HepG2 (cell line): ENCODE measurements around the gene GPR87. TPM values are rescaled to one million over a fixed set of nuclear protein-coding genes. Genes with fewer than 3 reads are reported as not detected.

Source experiments
- ATAC-seq: fragments of 200-7000 bp; cut with Tn5 transposase; 3 replicates; pipeline ENCODE4 v1.9.1; 2020; ENCODE audit warnings: mild to moderate bottlenecking, moderate library complexity
- BruUV-seq: library from RNA; stranded (reverse); fragments of 400-500 nt; replicated peaks from 2 replicates; lab custom pipeline; 2021; lab: Mats Ljungman, UMichigan
- CTCF ChIA-PET: fragments of 300-600 bp; formaldehyde crosslinking; extraction: SDS; loops from one replicate; lab custom pipeline; 2021; ENCODE audit warnings: low total read pairs, inconsistent platforms, low intra/inter-chr PET ratio; lab: Yijun Ruan, JAX
- POLR2A ChIA-PET: fragments of 350-600 bp; sonication (Branson Sonifier 250); formaldehyde crosslinking; loops from one replicate; lab custom pipeline; 2020; ENCODE audit warnings: antibody characterized with exemption, inconsistent platforms; lab: Yijun Ruan, JAX
- DNase-seq: peaks from one replicate; pipeline ENCODE4 v3.0.0-alpha.2; 2015; ENCODE audit warnings: low spot score
- FAIRE-seq: peaks from 3 replicates; lab custom pipeline; 2011; peaks lifted over from hg19 to GRCh38; lab: Jason Lieb, UNC
- H2AFZ ChIP-seq: one replicate; pipeline ENCODE4 v1.6.1; 2011; ENCODE audit warnings: low read length, inconsistent platforms
- H3K27ac ChIP-seq: fragments of 300-600 bp; 3 replicates; pipeline ENCODE4 v1.8.0; 2011; ENCODE audit warnings: mixed run types, mild to moderate bottlenecking, mixed read lengths, low read length, inconsistent platforms; ENCODE audit not compliant: insufficient read depth; ENCODE audit errors: extremely low read length
- H3K27me3 ChIP-seq, 2 experiments: fragments of 200-600 bp in 1 of 2; 2 replicates in 1 of 2; 3 replicates in 1 of 2; pipeline versions ENCODE4 v1.6.0 to v1.8.0; 2011; ENCODE audit warnings: low read length in 2 of 2, mild to moderate bottlenecking in 2 of 2, moderate library complexity in 2 of 2, inconsistent platforms in 1 of 2; ENCODE audit not compliant: insufficient read depth in 2 of 2, control insufficient read depth in 1 of 2
- H3K36me3 ChIP-seq, 2 experiments: fragments of 200-600 bp in 1 of 2; replicated peaks in 1 of 2; 2 replicates in 1 of 2; 3 replicates in 1 of 2; pipeline versions ENCODE4 v1.5.1 to v1.8.0; 2011; ENCODE audit warnings: low read length in 2 of 2, inconsistent platforms in 1 of 2; ENCODE audit not compliant: insufficient read depth in 2 of 2, control insufficient read depth in 1 of 2
- H3K4me1 ChIP-seq: 2 replicates; pipeline ENCODE4 v1.5.1; 2012; ENCODE audit warnings: low read length, inconsistent platforms; ENCODE audit not compliant: insufficient read depth
- H3K4me2 ChIP-seq: 2 replicates; pipeline ENCODE4 v1.6.0; 2011; ENCODE audit warnings: low read depth, low read length, inconsistent platforms
- H3K4me3 ChIP-seq, 3 experiments: fragments of 200-600 bp in 1 of 3; sonication (generic), shearing (Covaris generic) in 1 of 3; replicated peaks in 1 of 3; 2 replicates each; pipeline ENCODE4 v1.5.1; 2011 to 2016; ENCODE audit warnings: low read length in 3 of 3, inconsistent platforms in 2 of 3, low read depth in 2 of 3, mild to moderate bottlenecking in 2 of 3, control low read depth in 1 of 3, mixed read lengths in 1 of 3; ENCODE audit not compliant: insufficient read depth in 1 of 3
- H3K79me2 ChIP-seq: one replicate; pipeline ENCODE4 v1.6.1; 2011; ENCODE audit warnings: low read length, inconsistent platforms; ENCODE audit not compliant: insufficient read depth
- H3K9ac ChIP-seq: 2 replicates; pipeline ENCODE4 v1.6.0; 2011; ENCODE audit warnings: mild to moderate bottlenecking, low read depth, low read length, inconsistent platforms; ENCODE audit not compliant: insufficient read depth
- H3K9me3 ChIP-seq: 2 replicates; pipeline ENCODE4 v1.5.1; 2012; ENCODE audit warnings: mild to moderate bottlenecking, low read length
- H4K20me1 ChIP-seq: 2 replicates; pipeline ENCODE4 v1.6.0; 2011; ENCODE audit warnings: inconsistent platforms, mild to moderate bottlenecking, low read length, moderate library complexity; ENCODE audit not compliant: insufficient read depth
- CBX5 ChIP-seq: sonication (generic); formaldehyde crosslinking; IDR thresholded peaks from 2 replicates; pipeline ENCODE4 v1.4.0; 2020; ENCODE audit warnings: missing genetic modification reagents, borderline replicate concordance
- DNMT1 ChIP-seq: sonication (generic); formaldehyde crosslinking; IDR thresholded peaks from 2 replicates; pipeline ENCODE4 v1.5.1; 2020; ENCODE audit warnings: mild to moderate bottlenecking, missing genetic modification reagents
- HNF1B ChIP-seq: sonication (generic); formaldehyde crosslinking; IDR thresholded peaks from 2 replicates; pipeline ENCODE4 v1.5.1; 2020; ENCODE audit warnings: mild to moderate bottlenecking, moderate library complexity, missing genetic modification reagents
- JUN ChIP-seq: sonication (generic); formaldehyde crosslinking; IDR thresholded peaks from 2 replicates; pipeline ENCODE4 v1.4.0; 2020; ENCODE audit warnings: mild to moderate bottlenecking, missing genetic modification reagents
- PRMT3 ChIP-seq: sonication (generic); formaldehyde crosslinking; IDR thresholded peaks from 2 replicates; pipeline ENCODE4 v1.8.1; 2022; ENCODE audit warnings: low read depth, mild to moderate bottlenecking, moderate library complexity, missing genetic modification reagents, borderline replicate concordance
- PRPF4 ChIP-seq: fragments of 200-400 bp; formaldehyde crosslinking; IDR thresholded peaks from 2 replicates; pipeline ENCODE4 v1.6.1; 2016; ENCODE audit warnings: low read length, low read depth; ENCODE audit not compliant: poor library complexity, severe bottlenecking
- SNAI1 ChIP-seq: sonication (generic); formaldehyde crosslinking; IDR thresholded peaks from 2 replicates; pipeline ENCODE4 v1.5.0; 2020; ENCODE audit warnings: mild to moderate bottlenecking, missing genetic modification reagents, borderline replicate concordance
- TAF1 ChIP-seq: sonication (generic); formaldehyde crosslinking; IDR thresholded peaks from 2 replicates; pipeline ENCODE4 v1.4.0; 2020; ENCODE audit warnings: missing genetic modification reagents
- ZBTB42 ChIP-seq: sonication (generic); formaldehyde crosslinking; IDR thresholded peaks from 2 replicates; pipeline ENCODE4 v1.5.0; 2020; ENCODE audit warnings: mild to moderate bottlenecking, missing genetic modification reagents
- ZNF124 ChIP-seq: sonication (generic); formaldehyde crosslinking; IDR thresholded peaks from 2 replicates; pipeline ENCODE4 v1.4.0; 2020; ENCODE audit warnings: missing genetic modification reagents
- WGBS: methylation state at CpG from one replicate; pipeline ENCODE4 v1.1.6; 2017; ENCODE audit warnings: low lambda C conversion rate; 5-methylcytosine and 5-hydroxymethylcytosine counted together
- in situ Hi-C: cut with HindIII; loops from 2 replicates; pipeline ENCODE4 v1.10.0; 2017; ENCODE audit warnings: low pct_unique_long_range_greater_than_20kb; ENCODE audit not compliant: extremely low pct_ligation_motif_present
- intact Hi-C: fragments of 100-400 bp; cut with micrococcal nuclease; formaldehyde crosslinking; loops from one replicate; pipeline ENCODE4 v1.10.0; 2022; ENCODE audit not compliant: unreplicated experiment
- polyA plus RNA-seq, 8 experiments: library from polyadenylated mRNA; depleted of rRNA in 3 of 8; stranded (reverse) in 7 of 8; unstranded in 1 of 8; fragments of >200 nt; fragmentation: Illumina TruSeq in 4 of 8; extraction: Trizol in 4 of 8; gene quantifications; 2 replicates each; pipeline versions ENCODE4 v1.2.1 to v1.2.3, GENCODE V29; 2011 to 2016; ENCODE audit warnings: low read depth in 4 of 8, missing spikeins in 1 of 8, mixed read lengths in 1 of 8; ENCODE audit not compliant: insufficient read depth in 1 of 8
- total RNA-seq, 5 experiments: library from RNA; depleted of rRNA; stranded (reverse); fragments of >200 nt; fragmentation: Illumina TruSeq; extraction: Trizol; gene quantifications; 2 replicates each; pipeline ENCODE4 v1.2.3, GENCODE V29; 2016; ENCODE audit warnings: low read depth in 1 of 5
- TF ChIP-seq, protein P1 (sequence below): sonication (generic); formaldehyde crosslinking; IDR thresholded peaks from 2 replicates; pipeline ENCODE4 v1.4.0; 2020; ENCODE audit warnings: missing genetic modification reagents
- TF ChIP-seq, protein P2 (sequence below): sonication (generic); formaldehyde crosslinking; IDR thresholded peaks from 2 replicates; pipeline ENCODE4 v1.5.0; 2020; ENCODE audit warnings: mild to moderate bottlenecking, missing genetic modification reagents

Gene GPR87
- total and polyA plus RNA-seq, 2 of the 13 experiments (the other 11 are each of a cell fraction or from before 2014, with no cell fraction given) = not detected

DNA sequence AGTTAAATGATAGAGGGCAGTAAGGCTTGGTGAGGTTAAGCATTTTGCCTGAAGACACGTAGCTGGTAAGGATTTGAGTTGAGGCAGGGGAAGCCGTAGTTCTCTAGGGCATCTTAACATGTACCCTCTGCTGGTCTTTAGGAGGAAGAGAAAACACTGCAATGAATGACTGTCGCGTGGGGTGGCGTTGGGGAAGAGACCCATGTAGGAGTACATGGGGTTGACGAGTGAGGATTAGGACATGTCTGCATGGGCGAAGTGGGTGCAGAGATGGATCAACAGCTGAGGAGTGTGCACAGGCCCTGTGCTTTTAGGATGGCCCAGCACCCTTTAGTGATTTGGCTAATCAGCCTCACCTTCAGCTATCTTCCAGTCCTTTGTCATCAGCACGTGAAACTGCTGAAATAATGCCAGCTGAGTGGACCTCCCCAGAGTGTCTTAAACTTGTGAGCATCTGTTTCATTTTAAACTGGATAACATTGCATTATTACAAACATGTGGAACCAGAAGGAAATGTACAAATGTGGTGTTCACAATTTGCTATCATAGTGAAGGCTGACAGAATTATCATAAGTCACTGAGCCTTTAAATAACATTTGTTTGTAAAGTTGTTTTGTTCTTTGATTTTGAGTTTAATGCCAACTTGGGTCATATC lies 53.6 kb downstream of the GPR87 start:
- Histone ChIP-seq H3K36me3 (no peaks in the 10 kb centered on the region), H3K4me3 (no peak overlapping the region), H3K9ac (no peak overlapping the region), H3K27ac (no peak overlapping the region), H3K4me1 (no peaks in the 10 kb centered on the region), H4K20me1 (no peaks in the 10 kb centered on the region), H3K9me3 (no peaks in the 10 kb centered on the region), H3K79me2 (no peaks in the 10 kb centered on the region), H3K4me2 (no peak overlapping the region), H2AFZ (no peak overlapping the region), H3K27me3 (no peaks in the 10 kb centered on the region; a peak in 1 of 5 replicates)
- ChIA-PET CTCF (no interaction called here), POLR2A (no interaction called here)
- no TSS peak for BruUV-seq
- FAIRE-seq = no peak
- intact Hi-C loops = no loop called here
- in situ Hi-C loops = no loop called here
- no peak for DNase-seq
- ATAC-seq = no peak
- WGBS = 62% methylated on average over 7 of the region's 8 CpGs
- TF ChIP-seq, protein P1, sequence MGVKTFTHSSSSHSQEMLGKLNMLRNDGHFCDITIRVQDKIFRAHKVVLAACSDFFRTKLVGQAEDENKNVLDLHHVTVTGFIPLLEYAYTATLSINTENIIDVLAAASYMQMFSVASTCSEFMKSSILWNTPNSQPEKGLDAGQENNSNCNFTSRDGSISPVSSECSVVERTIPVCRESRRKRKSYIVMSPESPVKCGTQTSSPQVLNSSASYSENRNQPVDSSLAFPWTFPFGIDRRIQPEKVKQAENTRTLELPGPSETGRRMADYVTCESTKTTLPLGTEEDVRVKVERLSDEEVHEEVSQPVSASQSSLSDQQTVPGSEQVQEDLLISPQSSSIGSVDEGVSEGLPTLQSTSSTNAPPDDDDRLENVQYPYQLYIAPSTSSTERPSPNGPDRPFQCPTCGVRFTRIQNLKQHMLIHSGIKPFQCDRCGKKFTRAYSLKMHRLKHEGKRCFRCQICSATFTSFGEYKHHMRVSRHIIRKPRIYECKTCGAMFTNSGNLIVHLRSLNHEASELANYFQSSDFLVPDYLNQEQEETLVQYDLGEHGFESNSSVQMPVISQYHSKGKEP (CRISPR knock-in tag) = no peak
- TF ChIP-seq, protein P2, sequence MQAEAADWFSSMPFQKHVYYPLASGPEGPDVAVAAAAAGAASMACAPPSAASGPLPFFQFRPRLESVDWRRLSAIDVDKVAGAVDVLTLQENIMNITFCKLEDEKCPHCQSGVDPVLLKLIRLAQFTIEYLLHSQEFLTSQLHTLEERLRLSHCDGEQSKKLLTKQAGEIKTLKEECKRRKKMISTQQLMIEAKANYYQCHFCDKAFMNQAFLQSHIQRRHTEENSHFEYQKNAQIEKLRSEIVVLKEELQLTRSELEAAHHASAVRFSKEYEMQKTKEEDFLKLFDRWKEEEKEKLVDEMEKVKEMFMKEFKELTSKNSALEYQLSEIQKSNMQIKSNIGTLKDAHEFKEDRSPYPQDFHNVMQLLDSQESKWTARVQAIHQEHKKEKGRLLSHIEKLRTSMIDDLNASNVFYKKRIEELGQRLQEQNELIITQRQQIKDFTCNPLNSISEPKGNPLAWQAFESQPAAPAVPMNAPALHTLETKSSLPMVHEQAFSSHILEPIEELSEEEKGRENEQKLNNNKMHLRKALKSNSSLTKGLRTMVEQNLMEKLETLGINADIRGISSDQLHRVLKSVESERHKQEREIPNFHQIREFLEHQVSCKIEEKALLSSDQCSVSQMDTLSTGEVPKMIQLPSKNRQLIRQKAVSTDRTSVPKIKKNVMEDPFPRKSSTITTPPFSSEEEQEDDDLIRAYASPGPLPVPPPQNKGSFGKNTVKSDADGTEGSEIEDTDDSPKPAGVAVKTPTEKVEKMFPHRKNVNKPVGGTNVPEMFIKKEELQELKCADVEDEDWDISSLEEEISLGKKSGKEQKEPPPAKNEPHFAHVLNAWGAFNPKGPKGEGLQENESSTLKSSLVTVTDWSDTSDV = no peak
- TF ChIP-seq TAF1 (CRISPR knock-in tag) (no peak), CBX5 (CRISPR knock-in tag) (no peak), SNAI1 (CRISPR knock-in tag) (no peak), PRPF4 (no peak), DNMT1 (CRISPR knock-in tag) (no peak), ZNF124 (CRISPR knock-in tag) (no peak), JUN (CRISPR knock-in tag) (no peak), PRMT3 (CRISPR knock-in tag) (no peak), ZBTB42 (CRISPR knock-in tag) (no peak), HNF1B (CRISPR knock-in tag) (no peak)
